ENCODE measurements around the gene HBG2.

HBG2 gene

DNA sequence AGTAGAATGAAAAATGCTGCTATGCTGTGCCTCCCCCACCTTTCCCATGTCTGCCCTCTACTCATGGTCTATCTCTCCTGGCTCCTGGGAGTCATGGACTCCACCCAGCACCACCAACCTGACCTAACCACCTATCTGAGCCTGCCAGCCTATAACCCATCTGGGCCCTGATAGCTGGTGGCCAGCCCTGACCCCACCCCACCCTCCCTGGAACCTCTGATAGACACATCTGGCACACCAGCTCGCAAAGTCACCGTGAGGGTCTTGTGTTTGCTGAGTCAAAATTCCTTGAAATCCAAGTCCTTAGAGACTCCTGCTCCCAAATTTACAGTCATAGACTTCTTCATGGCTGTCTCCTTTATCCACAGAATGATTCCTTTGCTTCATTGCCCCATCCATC is 30.1 kb upstream of the HBG2 start:
- no peak overlapping the region for H3K27ac ChIP-seq
- H3K27me3 ChIP-seq = no peaks in the 10 kb centered on the region
- no peak overlapping the region for H3K4me3 ChIP-seq (ENCODE audit: low read depth in 1 of 2, low read length in 1 of 2)
- no peaks in the 10 kb centered on the region for H3K36me3 ChIP-seq
- no peaks in the 10 kb centered on the region for H3K4me1 ChIP-seq (ENCODE audit: control insufficient read depth in 1 of 2, insufficient read depth in 1 of 2, low read depth in 1 of 2, low read length in 1 of 2)
- TF ChIP-seq, protein P1, sequence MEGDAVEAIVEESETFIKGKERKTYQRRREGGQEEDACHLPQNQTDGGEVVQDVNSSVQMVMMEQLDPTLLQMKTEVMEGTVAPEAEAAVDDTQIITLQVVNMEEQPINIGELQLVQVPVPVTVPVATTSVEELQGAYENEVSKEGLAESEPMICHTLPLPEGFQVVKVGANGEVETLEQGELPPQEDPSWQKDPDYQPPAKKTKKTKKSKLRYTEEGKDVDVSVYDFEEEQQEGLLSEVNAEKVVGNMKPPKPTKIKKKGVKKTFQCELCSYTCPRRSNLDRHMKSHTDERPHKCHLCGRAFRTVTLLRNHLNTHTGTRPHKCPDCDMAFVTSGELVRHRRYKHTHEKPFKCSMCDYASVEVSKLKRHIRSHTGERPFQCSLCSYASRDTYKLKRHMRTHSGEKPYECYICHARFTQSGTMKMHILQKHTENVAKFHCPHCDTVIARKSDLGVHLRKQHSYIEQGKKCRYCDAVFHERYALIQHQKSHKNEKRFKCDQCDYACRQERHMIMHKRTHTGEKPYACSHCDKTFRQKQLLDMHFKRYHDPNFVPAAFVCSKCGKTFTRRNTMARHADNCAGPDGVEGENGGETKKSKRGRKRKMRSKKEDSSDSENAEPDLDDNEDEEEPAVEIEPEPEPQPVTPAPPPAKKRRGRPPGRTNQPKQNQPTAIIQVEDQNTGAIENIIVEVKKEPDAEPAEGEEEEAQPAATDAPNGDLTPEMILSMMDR (IDR thresholded peaks at IDR 0.05) = no peak
- no peaks in the 10 kb centered on the region for H3K9me3 ChIP-seq

DNA sequence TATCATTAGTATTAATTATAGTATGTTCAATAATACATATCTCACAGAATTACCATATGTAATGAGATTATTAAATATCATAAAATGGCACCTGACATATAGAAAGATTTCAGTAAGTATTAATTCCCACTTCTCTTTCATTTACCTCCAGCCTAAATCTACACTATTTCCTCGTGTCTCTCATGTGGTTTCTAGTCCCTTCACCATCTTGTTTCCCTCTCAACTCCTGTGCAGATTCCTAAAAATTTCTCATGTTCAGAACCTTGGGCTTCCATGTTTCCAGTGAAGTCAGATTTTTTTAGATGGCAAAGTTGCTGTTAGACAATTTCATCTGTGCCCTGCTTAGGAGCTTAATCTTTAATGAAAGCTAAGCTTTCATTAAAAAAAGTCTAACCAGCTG is 29.3 kb upstream of the HBG2 start:
- TF ChIP-seq, protein P1 (IDR thresholded peaks at IDR 0.05) = no peak
- Histone ChIP-seq H3K36me3 (no peaks in the 10 kb centered on the region), H3K4me3 (ENCODE audit: low read depth in 1 of 2, low read length in 1 of 2) (no peak overlapping the region), H3K9me3 (no peaks in the 10 kb centered on the region), H3K4me1 (ENCODE audit: control insufficient read depth in 1 of 2, insufficient read depth in 1 of 2, low read depth in 1 of 2, low read length in 1 of 2) (no peaks in the 10 kb centered on the region), H3K27ac (no peak overlapping the region), H3K27me3 (no peaks in the 10 kb centered on the region)

DNA sequence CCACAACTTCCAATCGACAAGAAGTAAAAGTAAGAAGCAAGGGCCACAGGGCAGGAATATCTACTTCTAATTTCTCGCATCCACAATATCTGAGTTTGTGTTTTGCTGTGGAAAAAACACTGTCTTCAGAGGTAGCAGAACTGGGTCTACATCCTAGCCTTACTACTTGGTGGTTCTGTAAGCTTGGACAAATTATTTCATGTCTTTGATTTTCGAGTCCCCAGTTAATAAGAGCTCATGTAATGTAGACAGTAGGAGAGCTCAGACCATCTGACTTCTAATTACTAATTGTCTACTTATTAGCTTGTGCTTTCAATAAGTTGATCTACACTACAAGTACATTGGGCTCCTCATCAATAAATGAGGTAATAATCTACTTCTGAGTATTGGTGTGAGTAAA is 28.5 kb upstream of the HBG2 start:
- Histone ChIP-seq H3K9me3 (no peaks in the 10 kb centered on the region), H3K36me3 (no peaks in the 10 kb centered on the region), H3K27ac (no peak overlapping the region), H3K27me3 (no peaks in the 10 kb centered on the region), H3K4me1 (ENCODE audit: control insufficient read depth in 1 of 2, insufficient read depth in 1 of 2, low read depth in 1 of 2, low read length in 1 of 2) (no peaks in the 10 kb centered on the region), H3K4me3 (ENCODE audit: low read depth in 1 of 2, low read length in 1 of 2) (no peak overlapping the region)
- TF ChIP-seq, protein P1 (IDR thresholded peaks at IDR 0.05) = no peak

DNA sequence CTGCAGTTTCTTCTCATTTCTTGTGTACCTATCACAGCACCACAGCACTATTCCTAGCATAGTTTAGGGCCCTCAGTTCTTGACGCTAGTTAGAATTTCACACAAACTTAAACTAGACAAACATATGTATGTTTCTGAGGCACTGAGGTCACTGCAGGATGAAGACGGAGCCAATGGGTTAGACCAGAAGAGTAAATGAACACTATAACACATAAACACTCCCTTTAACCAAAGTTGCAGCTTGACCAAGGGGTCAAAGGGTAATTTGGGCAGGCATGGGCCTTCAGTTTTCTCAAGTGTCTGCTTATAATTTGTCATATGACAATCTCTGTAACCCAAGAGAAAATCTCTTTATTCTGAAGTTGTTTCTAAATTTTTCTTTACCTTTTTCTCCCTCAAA is 28.0 kb upstream of the HBG2 start:
- Histone ChIP-seq H3K36me3 (no peaks in the 10 kb centered on the region), H3K27me3 (no peaks in the 10 kb centered on the region), H3K27ac (no peak overlapping the region), H3K9me3 (no peaks in the 10 kb centered on the region), H3K4me3 (ENCODE audit: low read depth in 1 of 2, low read length in 1 of 2) (no peak overlapping the region), H3K4me1 (ENCODE audit: control insufficient read depth in 1 of 2, insufficient read depth in 1 of 2, low read depth in 1 of 2, low read length in 1 of 2) (no peaks in the 10 kb centered on the region)
- TF ChIP-seq, protein P1 (IDR thresholded peaks at IDR 0.05) = no peak

- Histone ChIP-seq H3K36me3 (no peaks in the 10 kb centered on the region), H3K9me3 (no peaks in the 10 kb centered on the region), H3K27ac (no peak overlapping the region), H3K27me3 (no peaks in the 10 kb centered on the region), H3K4me1 (ENCODE audit: control insufficient read depth in 1 of 2, insufficient read depth in 1 of 2, low read depth in 1 of 2, low read length in 1 of 2) (no peaks in the 10 kb centered on the region), H3K4me3 (ENCODE audit: low read depth in 1 of 2, low read length in 1 of 2) (no peak overlapping the region)
- TF ChIP-seq, protein P1 (IDR thresholded peaks at IDR 0.05) = no peak
Observed at GRCh38 chr11:5281596-5281995, 27.0 kb upstream of the HBG2 start.

GRCh38 chr11:5280582-5281102 is 26.1 kb upstream of the HBG2 start:
- Histone ChIP-seq H3K4me1 (ENCODE audit: control insufficient read depth in 1 of 2, insufficient read depth in 1 of 2, low read depth in 1 of 2, low read length in 1 of 2) (no peaks in the 10 kb centered on the region), H3K9me3 (no peaks in the 10 kb centered on the region), H3K4me3 (ENCODE audit: low read depth in 1 of 2, low read length in 1 of 2) (no peak overlapping the region), H3K27me3 (no peaks in the 10 kb centered on the region), H3K36me3 (no peaks in the 10 kb centered on the region), H3K27ac (no peak overlapping the region)
- TF ChIP-seq, protein P1 (IDR thresholded peaks at IDR 0.05) = no peak

Measured in neutrophil (primary cell).